ENCODE data around the gene WNT8A.

WNT8A gene

GRCh38 chr5:138082033-138082432 lies 1.8 kb upstream of the WNT8A start:
- DNase-seq (ENCODE audit: low read depth in 2 of 3, low spot score in 2 of 3), result no peak

GRCh38 chr5:138091685-138092084 lies 7.9 kb downstream of the WNT8A start:
- no peak for DNase-seq (ENCODE audit: low read depth in 2 of 3, low spot score in 2 of 3)

- DNase-seq (ENCODE audit: low read depth in 2 of 3, low spot score in 2 of 3), result no peak
Measured at GRCh38 chr5:138092301-138092700, 8.5 kb downstream of the WNT8A start.

GRCh38 chr5:138093036-138093435 lies 9.2 kb downstream of the WNT8A start:
- DNase-seq (ENCODE audit: low read depth in 2 of 3, low spot score in 2 of 3), result no peak

GRCh38 chr5:138095100-138095907 lies 11.5 kb downstream of the WNT8A start:
- no peak for DNase-seq (ENCODE audit: low read depth in 2 of 3, low spot score in 2 of 3)

GRCh38 chr5:138096363-138096762 lies 12.5 kb downstream of the WNT8A start:
- DNase-seq (ENCODE audit: low read depth in 2 of 3, low spot score in 2 of 3), result no peak

GRCh38 chr5:138096997-138097828 lies 13.4 kb downstream of the WNT8A start:
- DNase-seq (ENCODE audit: low read depth in 2 of 3, low spot score in 2 of 3), result no peak

GRCh38 chr5:138102454-138103318 lies 18.9 kb downstream of the WNT8A start:
- DNase-seq (ENCODE audit: low read depth in 2 of 3, low spot score in 2 of 3), result no peak

- DNase-seq (ENCODE audit: low read depth in 2 of 3, low spot score in 2 of 3), result no peak
Measured at GRCh38 chr5:138103319-138103637, 19.4 kb downstream of the WNT8A start.

- no peak for DNase-seq (ENCODE audit: low read depth in 2 of 3, low spot score in 2 of 3)
Measured at GRCh38 chr5:138105709-138106108, 21.9 kb downstream of the WNT8A start.

- no peak for DNase-seq (ENCODE audit: low read depth in 2 of 3, low spot score in 2 of 3)
Measured at GRCh38 chr5:138107213-138107612, 23.4 kb downstream of the WNT8A start.

- DNase-seq (ENCODE audit: low read depth in 2 of 3, low spot score in 2 of 3), result no peak
Measured at GRCh38 chr5:138109463-138110265, 25.8 kb downstream of the WNT8A start.

- DNase-seq (ENCODE audit: low read depth in 2 of 3, low spot score in 2 of 3), result no peak
Measured at GRCh38 chr5:138110266-138110963, 26.6 kb downstream of the WNT8A start.

GRCh38 chr5:138111181-138111580 lies 27.3 kb downstream of the WNT8A start:
- DNase-seq (ENCODE audit: low read depth in 2 of 3, low spot score in 2 of 3), result no peak

GRCh38 chr5:138111937-138112336 lies 28.1 kb downstream of the WNT8A start:
- no peak for DNase-seq (ENCODE audit: low read depth in 2 of 3, low spot score in 2 of 3)

- no peak for DNase-seq (ENCODE audit: low read depth in 2 of 3, low spot score in 2 of 3)
Measured at GRCh38 chr5:138115254-138115653, 31.4 kb downstream of the WNT8A start.

GRCh38 chr5:138128334-138128733 lies 44.5 kb downstream of the WNT8A start:
- no peak for DNase-seq (ENCODE audit: low read depth in 2 of 3, low spot score in 2 of 3)

- no peak for DNase-seq (ENCODE audit: low read depth in 2 of 3, low spot score in 2 of 3)
Measured at GRCh38 chr5:138129347-138129746, 45.5 kb downstream of the WNT8A start.

GRCh38 chr5:138132543-138132942 lies 48.7 kb downstream of the WNT8A start:
- no peak for DNase-seq (ENCODE audit: low read depth in 2 of 3, low spot score in 2 of 3)

All from activated CD8-positive, alpha-beta memory T cell treated with anti-CD3 and anti-CD28 coated beads for 48 hours (primary cell).